Measurements from ENCODE around the gene PRKN.

Gene PRKN

GRCh38 chr6:161532536-161532935, 1195.0 kb downstream of the PRKN start:
- ATAC-seq (ENCODE audit: low read depth) = no peak
- TF ChIP-seq CTCF (IDR thresholded peaks at IDR 0.05; ENCODE audit: poor library complexity, severe bottlenecking) = no peak
- H3K4me3 ChIP-seq (ENCODE audit: severe bottlenecking) = no peak overlapping the region
- no peaks in the 10 kb centered on the region for H3K36me3 ChIP-seq (ENCODE audit: low read depth)
- no peaks in the 10 kb centered on the region for H3K9me3 ChIP-seq (ENCODE audit: severe bottlenecking)
- DNase-seq (ENCODE audit: low spot score) = no peak
- no peaks in the 10 kb centered on the region for H3K27me3 ChIP-seq (ENCODE audit: insufficient read depth, poor library complexity, severe bottlenecking)
- H3K4me1 ChIP-seq (ENCODE audit: insufficient read depth, poor library complexity, severe bottlenecking) = no peaks in the 10 kb centered on the region
- H3K27ac ChIP-seq (ENCODE audit: poor library complexity, severe bottlenecking) = no peak overlapping the region

DNA sequence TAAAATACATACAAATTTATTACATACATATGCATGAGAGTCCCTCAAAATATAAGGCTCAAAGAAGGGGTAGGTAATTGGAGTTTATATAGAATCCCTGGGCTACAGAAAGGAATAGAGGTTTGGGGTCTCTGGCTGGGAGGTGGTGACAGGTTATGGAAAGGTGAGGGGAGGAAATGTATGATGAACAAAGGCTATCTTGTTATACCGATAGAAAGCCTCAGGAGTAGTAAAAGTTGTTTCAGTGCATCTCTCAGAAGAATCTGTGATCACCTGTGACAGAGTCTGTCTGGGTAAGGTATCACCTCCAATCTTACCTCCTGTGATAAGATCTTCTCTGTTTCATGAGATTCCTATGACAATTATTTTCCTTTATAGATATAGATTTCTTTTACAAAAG, 1200.8 kb downstream of the PRKN start:
- Histone ChIP-seq H3K9me3 (ENCODE audit: severe bottlenecking) (no peaks in the 10 kb centered on the region), H3K4me1 (ENCODE audit: insufficient read depth, poor library complexity, severe bottlenecking) (no peaks in the 10 kb centered on the region), H3K27ac (ENCODE audit: poor library complexity, severe bottlenecking) (no peak overlapping the region), H3K27me3 (ENCODE audit: insufficient read depth, poor library complexity, severe bottlenecking) (no peaks in the 10 kb centered on the region), H3K36me3 (ENCODE audit: low read depth) (no peaks in the 10 kb centered on the region), H3K4me3 (ENCODE audit: severe bottlenecking) (no peak overlapping the region)
- no peak for DNase-seq (ENCODE audit: low spot score)
- no peak for TF ChIP-seq CTCF (IDR thresholded peaks at IDR 0.05; ENCODE audit: poor library complexity, severe bottlenecking)
- no peak for ATAC-seq (ENCODE audit: low read depth)

DNA sequence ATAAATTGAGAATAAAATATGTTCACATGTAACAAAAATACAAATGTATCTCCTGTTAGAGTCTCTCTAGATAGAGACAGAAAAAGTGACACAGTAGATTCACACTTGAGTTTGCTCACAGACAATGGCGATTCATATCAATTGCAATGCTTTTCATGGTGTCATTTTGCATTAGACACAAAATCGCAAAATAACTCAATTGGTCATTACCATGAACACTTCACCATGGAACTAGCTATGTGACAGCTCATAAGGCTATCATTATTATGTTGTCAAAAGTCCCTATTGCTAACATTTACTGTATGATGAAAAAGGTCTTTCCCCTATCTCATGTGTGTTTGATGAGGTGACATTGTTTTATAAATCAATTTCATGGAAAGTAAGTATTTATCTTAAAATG, 1204.2 kb downstream of the PRKN start:
- Histone ChIP-seq H3K27ac (ENCODE audit: poor library complexity, severe bottlenecking) (no peak overlapping the region), H3K9me3 (ENCODE audit: severe bottlenecking) (no peaks in the 10 kb centered on the region), H3K4me3 (ENCODE audit: severe bottlenecking) (no peak overlapping the region), H3K27me3 (ENCODE audit: insufficient read depth, poor library complexity, severe bottlenecking) (no peaks in the 10 kb centered on the region), H3K36me3 (ENCODE audit: low read depth) (no peaks in the 10 kb centered on the region), H3K4me1 (ENCODE audit: insufficient read depth, poor library complexity, severe bottlenecking) (no peaks in the 10 kb centered on the region)
- TF ChIP-seq CTCF (IDR thresholded peaks at IDR 0.05; ENCODE audit: poor library complexity, severe bottlenecking) = no peak
- DNase-seq (ENCODE audit: low spot score) = no peak
- no peak for ATAC-seq (ENCODE audit: low read depth)

DNA sequence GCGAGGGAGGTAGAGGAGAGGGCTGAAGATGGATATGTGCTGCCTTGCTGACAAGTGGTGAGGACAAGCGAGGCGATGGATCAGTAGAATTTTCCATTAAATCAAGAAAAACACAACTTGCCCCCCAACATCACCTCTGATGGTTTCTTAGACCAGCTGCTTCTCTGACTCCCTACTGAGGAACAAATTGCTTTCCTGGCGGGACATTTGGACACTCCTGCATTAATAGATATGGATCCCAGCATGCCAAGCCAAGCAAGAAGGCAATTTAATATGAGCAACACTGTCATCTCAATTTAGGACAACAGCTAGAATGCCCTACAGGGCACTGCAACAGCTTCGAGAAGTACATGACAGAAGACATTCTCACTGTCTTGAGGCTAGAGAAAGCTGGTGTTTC, 1205.3 kb downstream of the PRKN start:
- Histone ChIP-seq H3K27me3 (ENCODE audit: insufficient read depth, poor library complexity, severe bottlenecking) (no peaks in the 10 kb centered on the region), H3K4me3 (ENCODE audit: severe bottlenecking) (no peak overlapping the region), H3K4me1 (ENCODE audit: insufficient read depth, poor library complexity, severe bottlenecking) (no peaks in the 10 kb centered on the region), H3K27ac (ENCODE audit: poor library complexity, severe bottlenecking) (no peak overlapping the region), H3K36me3 (ENCODE audit: low read depth) (no peaks in the 10 kb centered on the region), H3K9me3 (ENCODE audit: severe bottlenecking) (no peaks in the 10 kb centered on the region)
- ATAC-seq (ENCODE audit: low read depth) (no peak), DNase-seq (ENCODE audit: low spot score) (no peak)
- no peak for TF ChIP-seq CTCF (IDR thresholded peaks at IDR 0.05; ENCODE audit: poor library complexity, severe bottlenecking)

DNA sequence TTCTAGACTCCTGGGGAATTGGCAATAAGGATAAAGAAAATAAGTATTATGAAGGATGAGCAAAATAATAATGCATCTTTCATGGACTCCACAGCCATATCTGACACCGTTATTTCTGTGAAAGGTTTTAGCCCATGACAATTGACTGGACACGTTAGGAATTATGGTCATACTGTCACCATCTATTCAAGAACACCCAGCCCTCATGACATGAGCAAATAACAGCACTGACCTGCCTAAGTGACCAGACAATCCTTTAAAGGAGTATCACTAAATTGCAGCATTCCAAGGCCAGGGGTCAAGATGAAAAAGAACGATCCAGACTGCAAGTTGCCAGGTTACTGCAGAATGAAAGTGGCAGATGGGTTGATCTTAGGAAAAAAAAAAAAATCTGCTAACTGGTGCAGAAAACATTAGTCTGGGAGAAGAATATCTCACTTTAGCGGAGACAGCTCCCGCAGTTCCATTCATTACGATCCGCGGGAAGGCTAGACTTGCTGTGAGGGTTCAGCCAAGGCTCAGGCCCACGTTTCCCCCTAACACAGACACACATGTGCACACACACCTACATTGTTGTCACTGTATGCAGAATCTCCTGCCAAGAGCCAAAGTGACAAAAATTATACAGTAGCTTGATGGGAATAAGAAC, 1216.0 kb downstream of the PRKN start:
- Histone ChIP-seq H3K4me3 (ENCODE audit: severe bottlenecking) (no peak overlapping the region), H3K4me1 (ENCODE audit: insufficient read depth, poor library complexity, severe bottlenecking) (no peaks in the 10 kb centered on the region), H3K9me3 (ENCODE audit: severe bottlenecking) (no peaks in the 10 kb centered on the region), H3K36me3 (ENCODE audit: low read depth) (no peaks in the 10 kb centered on the region), H3K27me3 (ENCODE audit: insufficient read depth, poor library complexity, severe bottlenecking) (no peaks in the 10 kb centered on the region), H3K27ac (ENCODE audit: poor library complexity, severe bottlenecking) (no peak overlapping the region)
- no peak for TF ChIP-seq CTCF (IDR thresholded peaks at IDR 0.05; ENCODE audit: poor library complexity, severe bottlenecking)
- DNase-seq (ENCODE audit: low spot score) (no peak), ATAC-seq (ENCODE audit: low read depth) (no peak)
